Forelimb muscle (tissue), 1 donor: ENCODE data around the gene NIT1. TPM values are rescaled to one million over a fixed set of nuclear protein-coding genes. Genes with fewer than 3 reads are reported as not detected.
"Not testable (repeated sequence)": the region's sequence is repeated elsewhere in the genome, so short reads cannot be mapped to it uniquely, and the experiment has no call there.

Source experiments
- DNase-seq: peaks from one replicate; pipeline ENCODE4 v3.0.0-alpha.2; 2013; ENCODE audit warnings: low read depth
- polyA plus RNA-seq: library from polyadenylated mRNA; unstranded; fragments of 120-200 nt; gene quantifications from one replicate; pipeline ENCODE4 v1.2.1, GENCODE V29; 2013; ENCODE audit not compliant: insufficient read length

NIT1 gene
- polyA plus RNA-seq, 1 donor, result 32.7 TPM

DNA sequence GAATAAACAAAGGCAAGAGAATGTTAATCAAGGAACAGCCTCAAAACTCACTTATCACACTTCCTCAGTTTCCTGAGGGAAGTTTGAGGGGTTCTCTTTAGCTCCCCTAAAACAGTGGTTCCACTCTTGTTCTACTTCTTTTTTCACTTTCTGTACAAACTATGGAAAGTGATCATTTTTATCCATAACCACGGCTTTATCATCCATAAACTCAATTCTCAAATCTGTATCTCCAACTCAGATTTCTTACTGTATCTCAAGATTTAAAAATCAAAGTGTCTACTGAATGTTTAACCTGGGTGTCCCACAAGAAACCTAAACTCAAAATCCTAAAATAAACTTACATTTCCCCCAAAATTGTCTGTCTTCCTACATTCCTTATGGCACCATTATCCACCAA, 4.0 kb upstream of the NIT1 start:
- no peak for DNase-seq

DNA sequence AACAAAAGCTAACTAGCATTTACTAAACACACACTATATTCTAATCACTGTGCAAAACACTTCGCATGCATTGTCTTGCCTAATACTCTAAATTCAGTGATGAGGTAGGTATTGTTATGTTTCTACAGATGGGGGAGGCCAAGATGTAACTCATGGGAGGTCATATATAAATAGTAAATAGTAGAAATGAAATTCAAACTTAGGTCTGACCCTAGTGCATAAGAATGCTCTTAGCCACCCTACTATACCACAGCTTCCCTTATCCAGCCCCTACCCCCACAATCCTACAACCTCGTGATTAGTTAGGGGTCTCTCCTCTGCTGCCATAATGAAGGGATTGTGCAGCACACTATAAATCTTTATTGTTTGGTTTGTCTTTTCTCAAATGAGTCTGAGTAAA, 3.3 kb upstream of the NIT1 start:
- no peak for DNase-seq

DNA sequence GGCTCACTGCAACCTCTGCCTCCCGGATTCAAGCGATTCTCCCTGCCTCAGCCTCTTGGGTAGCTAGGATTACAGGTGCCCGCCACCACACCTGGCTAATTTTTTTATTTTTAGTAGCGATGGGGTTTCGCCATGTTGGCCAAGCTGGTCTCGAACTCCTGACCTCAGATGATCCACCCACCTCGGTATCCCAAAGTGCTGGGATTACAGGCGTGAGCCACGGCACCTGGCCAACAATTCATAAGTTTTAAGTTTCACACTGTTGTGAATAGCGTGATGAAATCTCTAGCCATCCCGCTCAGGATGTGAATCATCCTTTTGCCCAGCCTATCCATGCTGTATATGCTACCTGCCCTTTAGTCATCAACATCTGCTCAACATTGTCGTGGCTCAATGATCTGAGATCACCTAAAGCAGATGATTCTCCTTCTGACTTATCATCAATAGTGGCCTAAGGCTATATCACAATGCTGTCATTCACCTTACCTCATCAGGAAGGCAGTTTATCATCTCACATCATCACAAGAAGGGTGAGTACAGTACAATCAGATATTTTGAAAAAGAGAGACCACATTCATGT, 2.7 kb upstream of the NIT1 start:
- no peak for DNase-seq

DNA sequence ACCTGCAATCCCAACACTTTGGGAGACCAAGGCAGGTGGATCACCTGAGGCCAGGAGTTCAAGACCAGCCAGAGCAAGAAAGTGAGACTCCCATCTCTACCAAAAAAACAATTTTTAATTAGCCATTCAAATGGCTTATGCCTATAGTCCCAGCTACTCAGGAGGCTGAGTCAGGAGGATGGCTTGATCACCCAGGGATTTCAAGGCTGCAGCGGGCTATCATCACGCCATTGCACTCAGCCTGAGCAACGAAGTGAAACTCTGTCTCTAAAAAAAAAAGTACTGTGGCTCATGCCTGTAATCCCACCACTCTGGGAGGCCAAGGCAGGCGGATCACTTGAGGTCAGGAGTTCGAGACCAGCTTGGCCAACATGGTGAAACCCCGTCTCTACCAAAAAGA, 1.9 kb upstream of the NIT1 start:
- not testable (repeated sequence) for DNase-seq

DNA sequence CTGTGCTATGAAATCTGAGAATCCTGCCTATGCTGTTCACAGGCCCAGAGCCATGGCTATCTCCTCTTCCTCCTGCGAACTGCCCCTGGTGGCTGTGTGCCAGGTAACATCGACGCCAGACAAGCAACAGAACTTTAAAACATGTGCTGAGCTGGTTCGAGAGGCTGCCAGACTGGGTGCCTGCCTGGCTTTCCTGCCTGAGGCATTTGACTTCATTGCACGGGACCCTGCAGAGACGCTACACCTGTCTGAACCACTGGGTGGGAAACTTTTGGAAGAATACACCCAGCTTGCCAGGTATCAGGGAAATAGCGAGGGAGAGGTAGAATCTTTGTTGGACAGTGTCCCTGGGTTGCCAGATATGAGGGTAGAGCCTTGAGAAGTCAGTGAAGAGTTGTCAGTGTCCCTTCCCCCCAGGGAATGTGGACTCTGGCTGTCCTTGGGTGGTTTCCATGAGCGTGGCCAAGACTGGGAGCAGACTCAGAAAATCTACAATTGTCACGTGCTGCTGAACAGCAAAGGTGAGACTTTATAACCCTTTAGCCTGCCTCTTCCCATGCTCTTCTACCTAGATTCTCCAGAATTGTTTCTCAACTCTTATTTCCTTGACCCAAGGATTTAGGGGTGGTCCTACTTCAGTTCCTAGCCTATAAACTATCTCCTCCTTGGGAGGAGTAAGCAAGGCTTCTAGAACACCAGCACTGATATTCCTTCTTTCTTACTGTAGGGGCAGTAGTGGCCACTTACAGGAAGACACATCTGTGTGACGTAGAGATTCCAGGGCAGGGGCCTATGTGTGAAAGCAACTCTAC, 1.4 kb downstream of the NIT1 start:
- no peak for DNase-seq

DNA sequence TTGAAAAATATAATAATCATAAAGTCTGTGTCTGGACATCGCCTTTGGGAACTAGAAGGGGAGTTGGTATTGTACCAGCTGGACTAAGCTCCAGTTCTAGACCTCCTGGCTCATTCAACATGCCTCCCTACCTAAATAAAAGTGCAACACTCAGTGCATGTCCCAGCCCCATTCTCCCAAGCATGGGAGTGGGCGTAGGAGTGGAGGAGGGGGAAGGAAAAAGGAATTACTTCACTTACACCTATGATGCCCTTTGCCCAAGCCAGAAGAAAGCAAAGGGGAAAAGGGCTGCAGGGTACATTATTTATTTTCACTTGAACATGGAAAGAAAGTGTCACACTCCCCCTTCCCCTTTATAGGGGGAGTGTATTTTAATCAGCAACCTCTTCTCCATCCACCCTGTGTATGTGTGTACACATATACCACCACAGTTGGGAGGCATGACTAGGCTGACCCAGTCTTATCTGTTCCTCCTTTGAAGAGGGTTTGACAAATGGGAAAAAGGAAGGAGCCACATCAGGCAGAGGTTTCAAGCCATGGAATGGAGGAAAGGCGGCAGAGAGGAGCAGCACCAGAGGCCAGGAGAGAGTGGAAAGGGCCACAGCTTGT, 3.2 kb downstream of the NIT1 start:
- DNase-seq, result no peak

DNA sequence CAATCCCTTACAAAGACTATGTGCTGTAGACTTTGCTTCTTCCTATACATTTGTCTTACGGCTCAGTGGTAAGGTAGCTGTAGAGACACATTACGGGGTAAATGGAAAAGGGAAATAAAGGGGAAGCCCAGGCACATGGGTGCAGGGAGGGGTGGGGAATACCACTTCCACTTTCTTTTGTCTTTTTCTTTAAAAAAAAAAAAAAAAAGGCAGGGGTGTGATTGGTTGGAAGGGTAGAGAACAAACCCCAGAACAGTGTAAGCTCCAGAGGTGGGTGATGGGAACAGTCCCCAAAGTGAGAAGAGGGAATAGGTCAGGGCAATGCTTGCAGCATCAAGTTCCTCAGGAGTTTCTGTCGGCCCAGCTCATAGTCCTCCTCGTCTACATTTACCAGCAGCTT, 3.9 kb downstream of the NIT1 start:
- no peak for DNase-seq

DNA sequence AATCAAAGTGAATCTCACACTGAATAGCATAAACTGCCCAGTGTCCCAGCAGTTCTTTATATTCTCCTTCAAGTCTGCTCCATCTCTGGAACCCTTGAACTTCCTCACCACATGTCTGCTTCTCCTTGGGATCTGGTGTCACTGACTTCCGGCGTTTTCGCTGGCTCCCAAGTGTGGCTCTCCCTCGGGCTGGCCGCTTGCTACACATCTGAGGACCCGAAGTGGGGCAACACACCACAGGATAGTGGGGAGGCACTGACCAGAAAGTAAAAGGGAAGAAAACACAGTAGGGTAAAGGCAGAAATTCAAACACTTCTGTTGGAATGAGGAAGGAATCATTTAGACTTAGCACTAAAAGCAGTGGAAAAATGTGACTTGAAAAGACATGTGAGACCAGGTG, 5.1 kb downstream of the NIT1 start:
- no peak for DNase-seq

DNA sequence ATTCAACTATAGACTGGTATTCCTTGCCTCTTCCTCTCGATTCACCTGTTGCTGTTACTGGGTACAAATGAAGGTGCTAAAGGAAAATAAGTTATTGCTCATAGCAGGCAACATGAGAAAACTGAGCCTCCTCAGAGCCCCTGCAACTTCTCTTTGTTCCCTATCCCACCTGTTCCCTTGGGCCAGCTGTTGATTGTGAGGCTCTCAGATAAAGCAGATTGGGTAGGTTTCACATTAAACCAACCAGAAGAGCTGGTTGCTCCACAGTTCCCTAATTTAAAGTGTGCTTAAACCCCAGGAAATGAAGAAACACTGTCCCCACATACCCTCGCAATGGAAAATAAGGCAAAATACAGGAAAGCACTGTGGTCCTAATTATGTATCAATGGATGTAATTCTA, 9.7 kb downstream of the NIT1 start:
- DNase-seq, result no peak

DNA sequence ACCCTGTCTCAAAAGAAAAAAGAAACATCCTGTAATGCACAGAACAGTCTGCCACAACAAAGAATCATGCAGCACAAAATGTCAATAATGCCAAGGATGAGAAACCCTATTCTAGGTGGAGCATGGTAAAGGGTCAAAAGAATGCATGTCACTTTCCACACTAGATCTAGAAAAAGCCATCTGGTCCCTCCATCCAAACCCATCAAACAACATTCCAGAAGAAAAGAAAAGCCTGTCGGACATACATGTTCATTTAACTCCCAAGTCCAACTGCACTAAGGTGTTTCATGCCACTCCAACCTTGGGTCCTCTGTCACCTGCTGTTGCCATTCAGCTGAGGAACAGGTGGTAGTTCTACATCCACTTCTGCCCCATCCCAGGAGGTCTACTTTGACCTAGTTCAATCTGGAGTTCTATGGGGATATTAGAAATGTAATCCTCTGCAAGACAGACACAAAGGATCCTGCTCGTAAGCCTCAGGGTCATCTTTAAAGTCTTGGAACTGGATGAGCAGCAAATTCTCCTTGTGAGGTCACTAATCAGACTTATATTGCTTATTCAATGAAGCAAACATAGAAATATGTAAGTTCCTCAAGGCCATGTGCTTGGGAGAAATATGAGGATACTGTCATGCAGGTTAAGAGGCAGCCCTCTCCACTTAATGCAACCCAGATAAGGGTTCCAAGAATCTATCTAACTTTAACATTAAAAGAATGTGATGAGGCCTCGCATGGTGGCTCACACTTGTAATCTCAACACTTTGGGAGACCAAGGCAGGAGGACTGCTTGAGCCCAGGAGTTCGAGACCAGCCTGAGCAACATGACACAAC, 10.9 kb downstream of the NIT1 start:
- DNase-seq, result no peak

DNA sequence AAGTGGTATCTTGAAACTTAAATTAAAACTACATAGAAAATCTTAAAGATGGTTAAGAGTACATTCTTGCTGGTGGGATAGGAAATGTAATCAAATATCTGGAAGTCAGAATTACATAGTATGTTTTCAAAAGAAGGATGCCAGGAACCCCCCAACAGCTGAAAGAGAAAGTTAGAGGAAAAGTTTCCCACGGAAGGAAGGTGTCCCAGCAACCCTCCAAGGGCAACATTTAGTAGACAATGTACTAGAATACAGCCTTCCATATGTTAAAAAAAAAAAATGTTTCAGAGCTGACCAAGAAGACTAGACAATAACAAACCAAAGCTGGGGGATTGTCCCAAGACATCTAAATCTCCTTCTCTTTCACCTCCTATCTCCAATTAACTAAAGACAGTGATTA, 12.4 kb downstream of the NIT1 start:
- DNase-seq, result no peak

DNA sequence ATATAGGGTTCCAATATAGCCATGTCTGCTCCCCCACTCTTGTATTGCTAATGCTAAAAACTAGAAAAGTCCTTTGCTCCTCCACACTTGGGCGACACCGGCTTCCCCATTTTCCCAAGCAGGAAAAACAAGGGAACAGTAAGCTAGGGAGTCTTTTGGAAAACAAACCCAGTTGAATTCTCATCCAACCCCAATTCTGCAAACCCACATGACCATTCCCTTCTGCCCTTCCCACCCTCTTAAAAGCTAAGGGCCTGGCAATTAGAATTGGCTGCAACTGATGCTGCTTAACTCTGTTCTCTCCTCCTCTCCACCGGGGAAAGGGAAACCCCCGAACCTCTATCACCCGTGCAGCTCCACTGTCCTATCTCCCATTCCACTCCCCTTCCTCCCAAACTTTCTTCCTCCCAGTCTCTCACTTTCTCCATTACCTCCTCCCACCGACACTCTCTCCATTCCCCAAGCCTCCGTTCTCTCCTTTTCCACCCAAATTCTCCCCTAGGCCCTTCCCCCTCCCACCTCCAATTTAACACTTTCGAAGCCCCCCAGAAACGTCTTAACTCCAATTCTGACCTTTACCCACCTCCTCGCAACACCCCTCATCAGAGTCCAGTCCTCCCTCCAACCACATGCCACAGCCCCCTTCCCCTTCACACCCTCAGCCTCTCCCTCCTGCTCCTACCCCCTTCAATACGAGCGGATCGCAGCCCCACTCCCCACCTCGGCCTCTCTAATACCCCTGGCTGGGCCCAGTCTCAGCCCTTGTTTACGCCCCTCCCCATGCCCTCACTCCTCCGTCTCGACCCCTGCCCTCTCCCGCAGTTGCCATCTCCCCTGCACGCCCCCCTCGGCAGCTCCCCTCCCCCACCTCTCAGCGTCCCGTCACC, 13.9 kb downstream of the NIT1 start:
- DNase-seq, result no peak

DNA sequence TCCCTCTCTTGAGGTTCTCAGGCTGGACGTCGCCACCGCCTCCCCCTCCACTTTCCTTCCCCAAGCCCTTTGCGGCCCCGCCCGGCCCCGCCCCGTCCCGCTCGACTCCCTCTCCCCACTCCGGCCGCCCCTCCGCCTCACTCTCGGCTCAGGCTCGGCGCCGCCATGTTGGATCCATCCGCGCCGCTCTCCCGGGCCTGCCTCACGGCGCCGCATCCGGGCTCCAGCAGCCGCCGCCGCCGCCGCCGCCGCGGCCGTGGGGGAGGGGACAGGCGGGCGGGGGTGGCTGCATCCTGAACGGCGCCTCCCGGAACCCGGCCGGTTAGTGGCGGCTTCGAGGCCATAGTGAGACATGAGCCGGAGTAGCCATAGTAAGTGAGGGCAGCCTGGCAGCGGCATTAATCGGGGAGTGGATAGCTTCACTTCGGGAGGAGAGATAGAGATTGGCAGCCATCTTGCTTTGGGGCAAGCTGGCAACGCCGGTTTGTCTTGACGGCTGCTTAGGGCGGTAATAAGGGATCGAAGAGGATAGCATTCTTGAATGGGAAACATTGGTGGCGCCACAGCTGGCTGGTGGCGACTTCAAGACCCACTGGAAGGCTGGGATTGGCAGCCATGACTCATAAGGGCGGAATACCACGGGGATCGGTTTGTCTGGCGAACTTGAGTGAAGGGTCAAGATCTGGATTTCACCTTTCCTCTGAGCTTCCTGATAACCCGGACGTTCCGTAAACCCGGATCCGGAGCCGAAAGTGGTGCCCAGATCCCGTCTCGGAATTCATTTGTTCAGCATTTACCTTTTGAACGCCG, 14.7 kb downstream of the NIT1 start, which contains the start of gene DEDD:
TSS of gene DEDD (minus strand) at position 258 of the 810 bp plus-strand sequence. CDS start 8,205 bp downstream, outside the sequence.
- peak; percentile 89 for DNase-seq

DNA sequence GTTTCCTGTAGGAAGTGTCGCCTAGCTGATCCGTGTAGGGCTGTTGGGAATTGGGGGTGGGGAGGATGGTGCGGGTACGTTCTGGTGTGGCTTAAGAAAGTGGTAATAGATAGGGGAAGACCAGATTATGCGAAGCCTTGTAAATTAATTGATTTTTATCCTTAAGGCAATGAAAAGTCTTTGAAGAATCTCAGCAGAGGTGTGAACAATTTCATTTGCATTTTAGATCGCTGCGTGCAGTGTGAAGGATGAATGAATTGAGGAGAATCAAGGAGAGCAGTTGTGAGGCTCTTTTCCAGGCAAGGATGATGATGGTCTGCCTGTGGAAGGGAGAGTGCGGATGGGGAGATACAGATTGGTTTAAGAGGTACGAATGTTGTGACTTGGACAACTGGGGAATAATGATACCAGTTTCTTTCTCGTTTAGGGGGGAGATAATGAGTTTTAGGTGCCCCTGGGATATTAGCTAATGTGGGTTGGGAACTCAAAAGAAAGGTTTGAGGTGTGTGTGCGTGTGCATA, 15.4 kb downstream of the NIT1 start:
- no peak for DNase-seq

DNA sequence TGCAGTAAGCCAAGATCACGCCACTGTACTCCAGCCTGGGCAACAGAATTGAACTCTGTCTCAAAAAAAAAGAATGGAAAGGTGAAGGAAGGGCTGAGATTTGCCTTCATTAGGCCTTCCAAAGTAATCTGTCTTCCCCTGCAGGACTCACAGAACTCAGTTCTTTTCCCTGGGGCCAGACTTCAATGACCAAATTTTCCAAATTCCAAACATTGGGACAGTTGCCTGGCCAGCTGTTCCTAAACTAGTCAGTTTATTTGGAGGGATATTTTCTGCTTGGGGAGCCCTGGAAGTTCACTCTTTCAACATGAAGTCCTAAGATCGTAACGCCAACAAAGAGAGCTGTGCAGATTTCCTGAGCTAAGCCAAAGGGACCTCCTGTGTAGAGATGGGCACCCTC, 20.0 kb downstream of the NIT1 start:
- DNase-seq, result no peak

DNA sequence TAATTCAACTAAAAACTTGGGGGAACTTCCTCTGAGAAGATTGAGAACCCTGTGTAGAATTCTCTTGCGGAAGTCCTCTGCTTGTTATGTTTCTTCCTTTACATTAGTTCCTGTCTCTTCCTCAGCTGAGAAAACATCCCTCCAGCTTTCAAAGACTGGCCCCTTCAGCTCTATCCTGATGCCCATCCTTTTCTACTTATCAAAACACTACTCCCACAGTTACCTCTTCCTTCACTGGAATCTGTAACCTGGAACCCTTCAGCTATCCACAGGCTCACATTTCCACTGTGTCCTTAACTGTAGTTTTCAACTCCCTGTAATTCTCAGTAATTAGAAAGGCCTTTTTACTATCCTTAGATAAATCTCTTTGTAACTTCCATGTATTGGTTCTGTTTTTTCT, 20.5 kb downstream of the NIT1 start:
- DNase-seq, result no peak

DNA sequence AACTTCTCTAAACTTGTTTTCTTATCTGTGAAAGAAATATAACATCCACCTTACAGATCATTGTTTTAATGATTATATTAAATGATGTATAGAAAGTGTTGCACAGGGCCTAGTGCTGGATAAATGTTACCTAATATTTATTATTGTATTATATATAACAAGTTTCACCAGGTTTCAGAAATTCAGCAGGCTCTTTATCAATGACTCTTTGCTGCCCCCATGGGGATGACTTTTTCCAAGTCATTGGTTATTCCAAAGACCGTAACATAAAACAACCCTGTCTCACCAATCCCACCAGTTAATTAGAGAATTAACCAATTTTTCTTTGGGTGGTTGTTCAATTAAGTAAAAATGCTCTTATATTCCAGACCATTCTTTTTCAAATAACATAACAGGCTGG, 21.9 kb downstream of the NIT1 start:
- peak; percentile 34 for DNase-seq

DNA sequence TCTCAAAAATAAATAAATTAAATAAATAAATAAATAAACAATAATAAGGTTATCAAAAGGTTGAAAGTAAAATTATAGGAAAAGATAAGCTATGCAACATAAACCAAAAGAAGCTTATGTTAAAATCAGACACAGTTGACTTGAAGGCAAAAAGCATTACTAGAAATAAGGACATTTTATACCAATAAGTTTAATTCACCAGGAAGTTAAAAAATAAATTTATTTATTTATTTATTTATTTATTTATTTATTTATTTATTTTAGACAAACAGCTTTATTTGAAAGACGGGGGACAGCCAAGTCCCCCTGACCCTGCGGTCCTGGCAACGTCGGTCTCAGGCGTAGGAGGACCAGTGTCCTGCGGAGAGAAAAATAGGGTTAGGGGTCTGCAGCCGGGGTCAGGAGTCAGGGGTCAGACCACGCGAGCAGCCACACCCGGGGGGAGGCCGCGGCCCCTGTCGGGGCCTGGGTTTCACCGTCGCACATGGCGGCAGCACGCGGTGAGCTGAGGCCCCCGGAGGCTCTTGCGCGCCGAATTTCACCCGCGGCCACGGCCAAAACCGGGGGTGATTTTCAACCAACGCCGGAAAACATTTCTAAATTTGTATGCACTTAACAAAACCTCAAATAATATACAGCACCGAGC, 23.0 kb downstream of the NIT1 start:
- no peak for DNase-seq

DNA sequence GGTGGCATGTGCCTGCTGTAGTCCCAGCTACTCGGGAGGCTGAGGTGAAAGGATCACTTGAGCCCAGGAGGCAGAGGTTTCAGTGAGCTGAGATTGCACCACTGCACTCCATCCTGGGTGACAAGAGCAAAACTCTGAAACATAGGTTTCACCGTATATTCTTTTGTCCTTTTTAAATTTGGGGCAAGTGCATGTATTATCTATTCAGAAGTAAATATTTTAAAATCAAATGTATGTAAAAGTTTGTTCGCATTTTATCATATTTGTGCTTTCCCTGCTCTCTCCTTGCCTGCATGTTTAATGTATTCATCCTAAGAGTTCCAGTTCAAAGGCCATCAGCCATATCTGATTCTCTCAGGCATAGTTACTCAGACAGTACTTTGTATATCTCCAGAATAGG, 27.9 kb downstream of the NIT1 start:
- DNase-seq, result no peak

DNA sequence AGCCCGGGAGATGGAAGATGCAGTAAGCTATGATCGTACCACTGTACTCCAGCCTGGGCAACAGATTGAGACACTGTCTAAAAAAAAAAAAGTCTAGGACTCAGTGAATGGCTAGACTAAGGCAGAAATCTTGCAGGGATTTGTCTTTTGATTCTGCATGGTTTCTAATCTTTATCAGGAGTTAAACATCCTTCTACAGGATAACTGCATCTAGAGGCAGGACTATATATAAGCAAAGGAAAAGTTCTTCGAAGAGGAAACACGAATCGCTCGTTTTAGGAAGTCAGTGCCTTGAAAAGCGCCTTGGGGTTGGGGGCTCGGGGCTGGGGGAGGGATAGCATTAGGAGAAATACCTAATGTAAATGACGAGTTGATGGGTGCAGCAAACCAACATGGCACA, 35.3 kb downstream of the NIT1 start:
- DNase-seq, result no peak
